Thoracic aorta (tissue), 2 donors: Measurements from ENCODE around the gene MTREX. TPM values are rescaled to one million over a fixed set of nuclear protein-coding genes. Genes with fewer than 3 reads are reported as not detected.

Source experiments
- ATAC-seq: fragments of 150-250 bp; one replicate; pipeline ENCODE4 v1.8.0; 2017; ENCODE audit warnings: low read depth; ENCODE audit not compliant: insufficient number of reproducible peaks, low FRiP score
- DNase-seq: peaks from one replicate; pipeline ENCODE4 v3.0.0-alpha.2; 2020; ENCODE audit warnings: low spot score
- H3K27ac ChIP-seq, 2 donors: fragments of 200-600 bp; sonication (generic); 1 replicate in 1 of 2; 2 replicates in 1 of 2; pipeline ENCODE4 v1.5.1; 2016; ENCODE audit warnings: mild to moderate bottlenecking in 2 of 2, moderate library complexity in 2 of 2
- H3K27me3 ChIP-seq: fragments of 200-600 bp; sonication (generic); replicated peaks from 2 replicates; pipeline ENCODE4 v1.6.0; 2016; ENCODE audit warnings: mild to moderate bottlenecking; ENCODE audit not compliant: insufficient read depth
- H3K36me3 ChIP-seq: fragments of 200-600 bp; sonication (generic); one replicate; pipeline ENCODE4 v1.5.1; 2016
- H3K4me1 ChIP-seq, 2 donors: fragments of 200-600 bp; sonication (generic); 1 replicate in 1 of 2; 2 replicates in 1 of 2; pipeline versions ENCODE4 v1.5.1 to v1.6.0; 2016; ENCODE audit warnings: low read depth in 2 of 2, mild to moderate bottlenecking in 1 of 2; ENCODE audit not compliant: control insufficient read depth in 1 of 2
- H3K4me3 ChIP-seq: fragments of 200-600 bp; sonication (generic); 2 replicates; pipeline ENCODE4 v1.5.1; 2016; ENCODE audit warnings: mild to moderate bottlenecking
- H3K9me3 ChIP-seq: fragments of 200-600 bp; sonication (generic); 2 replicates; pipeline ENCODE4 v1.5.1; 2016
- total RNA-seq, 2 donors: library from RNA; depleted of rRNA; stranded (reverse); fragments of >200 nt; gene quantifications; one replicate each; pipeline versions ENCODE4 v1.1.0 to v1.2.3, GENCODE V29; 2016
- TF ChIP-seq, protein P1 (sequence below): fragments of 200-600 bp; sonication (generic); IDR thresholded peaks from one replicate; pipeline ENCODE4 v1.5.1; 2019; ENCODE audit warnings: antibody characterized with exemption

MTREX gene
- total RNA-seq, 2 donors from 2014 or later = 42.4 to 61.6 TPM

- peaks cover 6 to 15% of the 10 kb centered on the region in 2 donors for H3K4me1 ChIP-seq
- H3K27ac ChIP-seq = no peak overlapping the region
- TF ChIP-seq, protein P1, sequence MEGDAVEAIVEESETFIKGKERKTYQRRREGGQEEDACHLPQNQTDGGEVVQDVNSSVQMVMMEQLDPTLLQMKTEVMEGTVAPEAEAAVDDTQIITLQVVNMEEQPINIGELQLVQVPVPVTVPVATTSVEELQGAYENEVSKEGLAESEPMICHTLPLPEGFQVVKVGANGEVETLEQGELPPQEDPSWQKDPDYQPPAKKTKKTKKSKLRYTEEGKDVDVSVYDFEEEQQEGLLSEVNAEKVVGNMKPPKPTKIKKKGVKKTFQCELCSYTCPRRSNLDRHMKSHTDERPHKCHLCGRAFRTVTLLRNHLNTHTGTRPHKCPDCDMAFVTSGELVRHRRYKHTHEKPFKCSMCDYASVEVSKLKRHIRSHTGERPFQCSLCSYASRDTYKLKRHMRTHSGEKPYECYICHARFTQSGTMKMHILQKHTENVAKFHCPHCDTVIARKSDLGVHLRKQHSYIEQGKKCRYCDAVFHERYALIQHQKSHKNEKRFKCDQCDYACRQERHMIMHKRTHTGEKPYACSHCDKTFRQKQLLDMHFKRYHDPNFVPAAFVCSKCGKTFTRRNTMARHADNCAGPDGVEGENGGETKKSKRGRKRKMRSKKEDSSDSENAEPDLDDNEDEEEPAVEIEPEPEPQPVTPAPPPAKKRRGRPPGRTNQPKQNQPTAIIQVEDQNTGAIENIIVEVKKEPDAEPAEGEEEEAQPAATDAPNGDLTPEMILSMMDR = no peak
- no peak overlapping the region for H3K4me3 ChIP-seq
- ATAC-seq (no peak), DNase-seq (no peak)
- H3K36me3 ChIP-seq = no peaks in the 10 kb centered on the region
- no peaks in the 10 kb centered on the region for H3K27me3 ChIP-seq
- no peaks in the 10 kb centered on the region for H3K9me3 ChIP-seq
These were observed 148.6 kb downstream of the MTREX start for GRCh38 chr5:55456216-55456895.

- no peaks in the 10 kb centered on the region for H3K27me3 ChIP-seq
- no peak overlapping the region for H3K27ac ChIP-seq
- no peaks in the 10 kb centered on the region for H3K36me3 ChIP-seq
- no peaks in the 10 kb centered on the region for H3K9me3 ChIP-seq
- peaks cover 0 to 12% of the 10 kb centered on the region in 2 donors for H3K4me1 ChIP-seq
- TF ChIP-seq, protein P1 = no peak
- ATAC-seq (no peak), DNase-seq (no peak)
- no peak overlapping the region for H3K4me3 ChIP-seq
These were observed 151.8 kb downstream of the MTREX start for GRCh38 chr5:55459572-55459971.

GRCh38 chr5:55463613-55464012 lies 155.8 kb downstream of the MTREX start:
- no peak for DNase-seq
- Histone ChIP-seq H3K36me3 (peaks cover 2% of the 10 kb centered on the region), H3K4me3 (no peak overlapping the region), H3K9me3 (no peaks in the 10 kb centered on the region), H3K4me1 (peaks cover 5 to 20% of the 10 kb centered on the region in 2 donors), H3K27ac (no peak overlapping the region), H3K27me3 (no peaks in the 10 kb centered on the region)
- TF ChIP-seq, protein P1 = no peak
- no peak for ATAC-seq

GRCh38 chr5:55467862-55468551 lies 160.2 kb downstream of the MTREX start:
- peak overlapping the region in 1 of 2 donors; percentile 33 for H3K27ac ChIP-seq
- peaks cover 2% of the 10 kb centered on the region for H3K36me3 ChIP-seq
- no peak for ATAC-seq

GRCh38 chr5:55469839-55470238 lies 162.1 kb downstream of the MTREX start:
- ATAC-seq (no peak), DNase-seq (no peak)
- TF ChIP-seq, protein P1 = no peak
- Histone ChIP-seq H3K27me3 (no peaks in the 10 kb centered on the region), H3K27ac (no peak overlapping the region), H3K4me3 (no peak overlapping the region), H3K4me1 (peaks cover 5 to 30% of the 10 kb centered on the region in 2 donors), H3K9me3 (no peaks in the 10 kb centered on the region), H3K36me3 (peaks cover 2% of the 10 kb centered on the region)

More at GRCh38 chr5:55467862-55468551, 160.2 kb downstream of the MTREX start:
- Histone ChIP-seq H3K4me3 (no peak overlapping the region), H3K27me3 (no peaks in the 10 kb centered on the region), H3K4me1 (peaks cover 5 to 30% of the 10 kb centered on the region in 2 donors), H3K9me3 (no peaks in the 10 kb centered on the region)
- DNase-seq = no peak
- TF ChIP-seq, protein P1 = no peak
